GM12878 (cell line): Measurements from ENCODE around the gene CALR. TPM values are rescaled to one million over a fixed set of nuclear protein-coding genes. Genes with fewer than 3 reads are reported as not detected.

ENCODE experiments used
- BCL11A ChIP-seq: IDR thresholded peaks from 2 replicates; pipeline ENCODE4 v1.6.1; 2011; ENCODE audit warnings: low read depth, low read length
- CHD1 ChIP-seq: IDR thresholded peaks from 2 replicates; pipeline ENCODE4 v1.6.1; 2012; ENCODE audit warnings: low read depth, low read length, improper control_type of control experiment
- CTCF ChIP-seq, 3 experiments: IDR thresholded peaks in 2 of 3; conservative IDR thresholded peaks in 1 of 3; 2 replicates each; pipeline ENCODE4 v1.5.1; 2011; ENCODE audit warnings: low read depth in 3 of 3, low read length in 3 of 3, mild to moderate bottlenecking in 3 of 3, control low read depth in 2 of 3, moderate library complexity in 2 of 3, inconsistent platforms in 1 of 3, mixed read lengths in 1 of 3; ENCODE audit not compliant: control insufficient read depth in 2 of 3, insufficient read depth in 1 of 3; ENCODE audit errors: extremely low read depth in 1 of 3
- ESRRA ChIP-seq: IDR thresholded peaks from 2 replicates; pipeline ENCODE4 v1.6.1; 2012; ENCODE audit warnings: mild to moderate bottlenecking, low read length, improper control_type of control experiment
- EZH2 ChIP-seq: IDR thresholded peaks from 2 replicates; pipeline ENCODE4 v1.6.1; 2012; ENCODE audit warnings: low read depth, mild to moderate bottlenecking, control low read depth, inconsistent platforms, low read length, borderline replicate concordance; ENCODE audit not compliant: control insufficient read depth
- FOS ChIP-seq: IDR thresholded peaks from 3 replicates; pipeline ENCODE4 v1.6.1; 2011; ENCODE audit warnings: borderline replicate concordance; ENCODE audit not compliant: insufficient read length; ENCODE audit errors: extremely low read depth
- GABPA ChIP-seq: IDR thresholded peaks from 2 replicates; pipeline ENCODE4 v1.6.1; 2014; ENCODE audit warnings: antibody characterized with exemption, low read depth, mild to moderate bottlenecking, inconsistent platforms
- HDAC6 ChIP-seq: fragments of 200-600 bp; sonication (generic); IDR thresholded peaks from one replicate; pipeline ENCODE4 v1.8.0; 2017; ENCODE audit warnings: antibody characterized with exemption; ENCODE audit not compliant: unreplicated experiment
- PAX8 ChIP-seq: fragments of 450-650 bp; IDR thresholded peaks from 2 replicates; pipeline ENCODE4 v1.6.1; 2017; ENCODE audit warnings: mild to moderate bottlenecking, moderate library complexity
- ZBTB11 ChIP-seq: fragments of 450-650 bp; formaldehyde crosslinking; IDR thresholded peaks from 2 replicates; pipeline ENCODE4 v1.5.0; 2022; ENCODE audit warnings: mild to moderate bottlenecking, missing genetic modification characterization
- ZBTB33 ChIP-seq: fragments of 450-650 bp; IDR thresholded peaks from 2 replicates; pipeline ENCODE4 v1.6.1; 2017; ENCODE audit warnings: mild to moderate bottlenecking
- ZNF592 ChIP-seq: fragments of 450-650 bp; IDR thresholded peaks from 2 replicates; pipeline ENCODE4 v1.6.1; 2017; ENCODE audit warnings: mild to moderate bottlenecking, moderate library complexity
- polyA plus RNA-seq, 11 experiments: library from polyadenylated mRNA; depleted of rRNA in 4 of 11; unstranded in 6 of 11; stranded (reverse) in 5 of 11; fragments of >200 nt; fragmentation: Nextera tagmentation in 4 of 11; fragmentation: Illumina TruSeq in 1 of 11; extraction: Ambion mirVana in 4 of 11; extraction: Trizol in 1 of 11; gene quantifications; 1 replicate in 1 of 11; 2 replicates in 10 of 11; pipeline versions ENCODE4 v1.2.1 to v1.2.3, GENCODE V29; 2011 to 2016; ENCODE audit warnings: inconsistent platforms in 2 of 11, missing spikeins in 2 of 11, low read depth in 1 of 11
- total RNA-seq, 4 experiments: library from RNA; depleted of rRNA in 3 of 4; stranded (reverse); fragments of >200 nt in 3 of 4; fragmentation: Illumina TruSeq in 1 of 4; extraction: Trizol in 1 of 4; gene quantifications; 2 replicates each; pipeline versions ENCODE4 v1.2.1 to v1.2.3, GENCODE V29; 2013 to 2021
- TF ChIP-seq, protein P1 (sequence below): fragments of 150-350 bp; IDR thresholded peaks from 2 replicates; pipeline ENCODE4 v1.6.1; 2016; ENCODE audit warnings: low read depth, low read length

Gene CALR
- total and polyA plus RNA-seq, 10 of the 15 experiments (the other 5 are each of a cell fraction or from before 2014, with no cell fraction given) = 202 to 1,451 (median 749) TPM

DNA sequence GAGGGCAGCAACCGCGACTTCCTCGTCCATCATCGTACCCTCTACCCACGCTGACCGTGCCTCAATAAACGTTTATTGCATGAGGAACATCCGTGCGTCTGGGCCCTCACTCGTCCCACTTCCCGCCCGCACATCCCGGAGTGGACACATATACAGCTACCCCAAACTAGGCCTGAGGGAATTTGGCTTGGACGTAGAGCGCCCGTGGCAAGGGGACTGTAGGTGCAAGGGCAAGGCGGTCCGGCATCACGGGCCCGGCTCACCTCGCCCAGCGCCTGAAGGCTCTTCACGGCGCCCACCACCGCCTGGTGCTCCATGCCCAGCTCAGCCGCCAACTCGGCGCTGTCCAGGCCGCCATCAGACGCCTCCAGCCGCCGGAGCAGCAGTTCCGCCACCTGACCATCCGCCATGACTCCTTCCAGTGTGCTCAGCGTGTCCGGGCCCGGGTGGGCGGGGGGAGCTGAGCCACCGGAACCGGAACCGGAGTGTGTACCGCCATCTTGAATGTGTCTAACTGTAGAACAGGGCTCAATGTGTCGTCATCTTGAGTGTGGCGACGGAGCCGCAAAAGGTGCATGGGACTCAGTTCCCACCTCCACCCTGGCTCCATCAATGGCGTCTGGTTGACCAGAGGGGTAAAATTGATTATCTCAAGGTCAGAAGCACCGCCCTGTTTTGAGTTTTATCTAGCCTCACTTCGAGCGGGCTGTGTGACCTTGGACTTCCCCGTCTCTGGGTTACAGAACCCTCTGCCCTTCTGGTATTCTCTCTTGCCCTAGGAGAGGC lies 4.9 kb upstream of the CALR start, which contains the start of gene FARSA (continued):
- TF ChIP-seq CHD1 (0 out of 2 replicates have a peak, but pooled peaks have one; percentile 28), PAX8 (no peak), BCL11A (no peak), EZH2 (no peak), FOS (no peak), ZBTB11 (no peak), ZBTB33 (no peak), ESRRA (peak; percentile 80; the same call in 1 of the 2 replicates), GABPA (peak; percentile 97), HDAC6 (no peak), ZNF592 (peak; percentile 100), CTCF (IDR thresholded peaks at IDR 0.05 in 2 of 3, conservative IDR thresholded peaks at IDR 0.05 in 1 of 3; ENCODE audit: control insufficient read depth in 2 of 3, extremely low read depth in 1 of 3, insufficient read depth in 1 of 3, low read depth in 3 of 3, low read length in 3 of 3) (no peak)
- TF ChIP-seq, protein P1, sequence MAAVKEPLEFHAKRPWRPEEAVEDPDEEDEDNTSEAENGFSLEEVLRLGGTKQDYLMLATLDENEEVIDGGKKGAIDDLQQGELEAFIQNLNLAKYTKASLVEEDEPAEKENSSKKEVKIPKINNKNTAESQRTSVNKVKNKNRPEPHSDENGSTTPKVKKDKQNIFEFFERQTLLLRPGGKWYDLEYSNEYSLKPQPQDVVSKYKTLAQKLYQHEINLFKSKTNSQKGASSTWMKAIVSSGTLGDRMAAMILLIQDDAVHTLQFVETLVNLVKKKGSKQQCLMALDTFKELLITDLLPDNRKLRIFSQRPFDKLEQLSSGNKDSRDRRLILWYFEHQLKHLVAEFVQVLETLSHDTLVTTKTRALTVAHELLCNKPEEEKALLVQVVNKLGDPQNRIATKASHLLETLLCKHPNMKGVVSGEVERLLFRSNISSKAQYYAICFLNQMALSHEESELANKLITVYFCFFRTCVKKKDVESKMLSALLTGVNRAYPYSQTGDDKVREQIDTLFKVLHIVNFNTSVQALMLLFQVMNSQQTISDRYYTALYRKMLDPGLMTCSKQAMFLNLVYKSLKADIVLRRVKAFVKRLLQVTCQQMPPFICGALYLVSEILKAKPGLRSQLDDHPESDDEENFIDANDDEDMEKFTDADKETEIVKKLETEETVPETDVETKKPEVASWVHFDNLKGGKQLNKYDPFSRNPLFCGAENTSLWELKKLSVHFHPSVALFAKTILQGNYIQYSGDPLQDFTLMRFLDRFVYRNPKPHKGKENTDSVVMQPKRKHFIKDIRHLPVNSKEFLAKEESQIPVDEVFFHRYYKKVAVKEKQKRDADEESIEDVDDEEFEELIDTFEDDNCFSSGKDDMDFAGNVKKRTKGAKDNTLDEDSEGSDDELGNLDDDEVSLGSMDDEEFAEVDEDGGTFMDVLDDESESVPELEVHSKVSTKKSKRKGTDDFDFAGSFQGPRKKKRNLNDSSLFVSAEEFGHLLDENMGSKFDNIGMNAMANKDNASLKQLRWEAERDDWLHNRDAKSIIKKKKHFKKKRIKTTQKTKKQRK = no peak
